D341Med (cell line): Measurements from ENCODE around the gene AMMECR1.
A peak's percentile ranks its signal among the peaks of the same experiment; 100 is the strongest.
"Not testable (repeated sequence)": the region's sequence is repeated elsewhere in the genome, so short reads cannot be mapped to it uniquely, and the experiment has no call there.

Experiments
- DNase-seq: peaks from one replicate; pipeline ENCODE4 v3.0.0; 2012; ENCODE audit warnings: low spot score

Gene AMMECR1

DNA sequence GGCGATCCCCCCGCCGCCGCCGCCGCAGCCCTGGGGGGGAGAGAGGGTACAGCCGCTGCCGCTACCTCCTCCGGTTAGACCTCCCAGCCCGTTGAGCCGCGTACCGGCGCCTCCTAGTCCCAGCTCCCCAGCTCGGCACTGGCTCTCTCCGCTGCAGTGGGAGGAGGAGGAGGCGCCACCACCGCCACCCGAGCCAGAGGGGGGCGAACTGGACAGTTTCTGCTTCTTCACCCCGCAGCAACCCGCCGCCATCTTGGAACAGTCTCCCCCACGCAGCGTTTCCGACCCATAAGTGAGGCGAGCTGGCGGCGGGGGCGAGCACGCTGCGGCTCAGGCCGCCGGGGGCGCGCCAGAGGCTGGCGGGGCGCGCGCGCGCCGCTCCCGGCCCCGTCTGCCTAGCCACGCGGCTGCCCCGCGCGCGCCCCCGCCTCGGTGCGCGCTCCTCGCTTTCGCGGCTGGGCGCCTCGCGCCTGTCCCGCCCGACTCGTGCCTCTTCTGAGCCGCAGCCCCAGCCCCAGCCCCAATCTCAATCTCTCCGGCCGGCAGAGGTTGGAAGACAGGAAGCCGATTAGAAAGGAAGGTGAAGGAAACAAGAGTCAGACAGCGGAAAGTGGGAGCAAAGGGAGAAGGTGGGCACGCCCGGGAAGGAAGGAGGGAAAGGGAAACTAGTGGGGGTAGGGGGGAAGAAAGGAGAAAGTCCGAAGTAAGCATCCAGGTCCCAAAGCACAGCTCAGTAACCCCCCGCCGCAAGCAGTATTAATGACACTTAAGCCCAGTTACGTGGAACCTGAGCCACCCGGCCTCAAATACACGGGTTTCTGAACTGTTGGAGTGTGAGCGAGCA lies at the start of gene AMMECR1:
TSS of gene AMMECR1 (minus strand) at position 266 of the 844 bp plus-strand sequence. CDS start at position 252, 14 bp downstream.
- peak; percentile 92 for DNase-seq

GRCh38 chrX:110363244-110363643 lies 45.4 kb upstream of the AMMECR1 start:
- DNase-seq: no peak

DNA sequence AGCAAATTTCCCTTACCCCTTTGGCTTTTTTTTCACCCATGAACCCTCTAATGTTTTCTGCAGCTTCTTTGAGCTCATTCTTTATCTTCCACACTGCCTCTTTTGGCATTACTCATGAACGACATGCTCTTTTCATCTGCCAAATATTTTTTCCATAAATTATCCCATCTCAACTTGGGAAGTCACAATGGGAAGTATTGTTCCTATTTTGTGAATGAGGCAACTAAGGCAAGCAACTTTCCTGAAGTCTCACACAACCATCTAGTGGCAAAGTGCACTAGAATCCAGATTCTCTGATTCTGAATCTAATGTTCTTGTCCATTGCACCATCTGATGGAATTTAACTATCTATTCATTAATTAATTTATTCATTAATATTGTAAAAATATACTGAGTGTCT lies 41.4 kb upstream of the AMMECR1 start:
- no peak for DNase-seq

DNA sequence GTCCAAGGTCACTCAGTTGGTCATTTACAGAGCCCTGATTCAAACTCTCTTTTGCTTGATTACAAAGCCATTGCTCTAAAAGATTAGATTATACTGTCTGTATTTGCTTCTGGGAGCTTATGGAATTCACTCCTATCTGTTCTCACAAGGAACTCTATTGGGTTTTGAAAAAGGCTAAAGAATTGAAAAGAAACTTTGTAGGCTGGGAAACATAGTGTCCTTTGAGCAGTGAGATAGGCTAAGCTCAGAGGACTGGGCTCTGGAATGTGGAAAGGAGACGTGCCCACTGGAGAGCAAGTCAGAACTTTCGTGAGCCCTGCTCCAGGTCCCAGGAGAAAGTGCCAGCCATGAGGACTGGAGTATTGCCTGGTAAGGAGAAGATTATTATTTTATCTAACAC lies 40.7 kb upstream of the AMMECR1 start, which contains the start of gene RTL9:
TSS of gene RTL9 (plus strand) at position 301 of the 400 bp plus-strand sequence. CDS start 91,770 bp downstream, outside the sequence.
- no peak for DNase-seq

DNA sequence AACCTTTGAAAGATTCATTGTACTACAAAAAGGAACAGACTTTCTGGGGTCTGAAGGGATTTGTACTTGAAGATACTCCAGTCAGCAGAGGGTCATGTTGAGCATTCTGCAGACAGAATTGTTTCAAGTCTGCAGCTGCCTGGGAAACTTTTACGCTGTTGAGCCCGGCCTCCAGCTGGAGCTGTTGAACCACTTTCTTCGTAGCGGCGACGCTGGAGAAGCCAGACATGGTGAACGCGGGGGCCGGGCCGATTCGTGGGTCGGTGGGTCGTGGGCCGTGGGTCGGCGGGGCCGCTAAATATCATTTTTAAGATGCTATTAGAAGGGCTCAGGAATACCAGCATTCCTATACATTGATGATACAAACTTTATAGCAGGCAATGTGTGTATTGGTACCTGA lies 28.8 kb upstream of the AMMECR1 start:
- DNase-seq: no peak

DNA sequence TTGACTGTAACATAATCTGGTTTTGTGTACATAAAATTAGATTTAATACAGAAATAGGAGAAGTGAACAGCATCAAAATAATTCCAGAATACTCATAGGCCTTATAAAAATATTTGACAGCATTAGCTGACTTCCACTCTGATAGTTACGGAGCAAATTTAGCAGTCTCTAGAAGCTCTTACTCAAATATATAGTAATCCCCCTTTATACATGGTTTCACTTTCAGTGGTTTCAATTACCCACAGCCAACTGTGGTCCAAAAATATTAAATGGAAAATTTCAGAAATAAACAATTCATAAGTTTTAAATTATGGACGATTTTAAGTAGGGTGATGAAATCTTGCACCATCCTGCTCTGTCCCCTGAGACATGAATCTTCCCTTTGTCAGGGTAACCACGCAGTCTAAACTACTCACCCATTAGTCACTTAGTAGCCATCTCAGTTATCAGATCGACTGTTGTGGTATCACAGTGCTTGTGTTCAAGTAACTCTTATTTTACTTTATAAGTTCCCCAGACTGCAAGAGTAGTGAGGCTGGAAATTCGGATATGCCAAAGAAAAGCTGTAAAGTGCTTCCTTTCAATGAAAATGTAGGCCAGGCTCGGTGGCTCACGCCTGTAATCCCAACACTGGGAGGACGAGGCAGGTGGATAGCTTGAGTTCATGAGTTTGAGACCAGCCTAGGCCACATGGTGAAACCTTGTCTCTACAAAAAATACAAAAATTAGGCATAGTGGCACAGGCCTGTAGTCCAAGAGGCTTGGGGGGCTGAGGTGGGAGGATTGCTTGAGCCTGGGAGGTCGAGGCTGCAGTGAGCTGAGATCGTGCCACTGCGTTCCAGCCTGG lies 23.5 kb upstream of the AMMECR1 start:
- no peak for DNase-seq

DNA sequence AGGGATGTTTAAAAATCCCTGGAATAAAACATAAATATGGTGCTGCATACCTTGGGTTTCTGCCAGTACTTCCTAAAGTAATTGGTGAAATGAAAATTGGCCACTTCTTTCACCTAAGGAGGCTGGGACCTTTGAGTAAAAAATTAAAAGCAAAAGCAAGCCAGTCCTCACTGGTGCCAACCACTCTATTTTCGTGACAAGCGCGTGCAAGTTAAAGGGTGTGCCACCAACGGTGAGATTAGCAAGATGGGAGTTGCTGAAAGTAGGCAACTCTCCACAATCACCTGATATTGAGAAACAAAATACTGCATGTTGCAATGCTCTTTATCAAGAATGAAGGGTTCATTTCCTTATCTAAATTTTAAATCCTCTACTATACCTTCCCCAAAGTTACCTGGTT lies 21.1 kb upstream of the AMMECR1 start:
- no peak for DNase-seq

DNA sequence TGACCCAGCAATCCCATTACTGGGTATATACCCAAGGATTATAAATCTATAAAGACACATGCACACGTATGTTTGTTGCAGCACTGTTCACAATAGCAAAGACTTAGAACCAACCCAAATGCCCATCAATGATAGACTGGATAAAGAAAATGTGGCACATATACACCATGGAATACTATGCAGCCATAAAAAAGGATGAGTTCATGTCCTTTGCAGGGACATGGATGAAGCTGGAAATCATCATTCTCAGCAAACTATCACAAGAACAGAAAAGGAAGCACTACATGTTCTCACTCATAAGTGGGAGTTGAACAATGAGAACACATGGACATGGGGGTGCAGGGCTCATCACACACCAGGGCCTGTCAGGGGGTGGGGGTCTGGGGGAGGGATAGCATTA lies 15.6 kb upstream of the AMMECR1 start:
- DNase-seq: not testable (repeated sequence)

DNA sequence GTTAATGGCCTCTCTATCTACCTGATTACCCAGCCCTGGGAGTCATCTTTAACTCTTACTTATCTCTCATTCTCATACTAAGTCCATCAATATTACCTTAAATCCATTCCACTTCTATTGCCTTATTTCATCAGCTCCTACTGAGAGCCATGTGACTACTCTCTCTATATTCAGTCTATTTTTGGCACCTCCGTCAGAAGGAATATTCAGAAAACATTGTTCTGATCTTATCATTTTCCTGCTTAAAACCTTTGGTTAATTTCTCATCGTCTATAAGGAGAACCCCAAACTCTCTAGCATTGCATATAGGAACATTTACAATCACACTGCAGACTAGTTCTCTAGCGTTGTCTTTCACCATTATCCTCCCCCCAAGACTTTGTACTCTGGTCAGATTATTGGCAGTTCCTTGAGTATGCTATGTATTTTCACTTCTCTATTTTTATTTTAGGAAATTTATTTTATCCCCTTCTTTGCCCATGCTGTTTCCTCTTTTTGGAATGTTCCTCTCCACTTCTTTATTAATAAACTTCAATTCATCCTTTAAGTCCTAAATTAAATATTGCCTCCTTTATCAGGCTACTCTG lies 13.7 kb upstream of the AMMECR1 start:
- DNase-seq: no peak

DNA sequence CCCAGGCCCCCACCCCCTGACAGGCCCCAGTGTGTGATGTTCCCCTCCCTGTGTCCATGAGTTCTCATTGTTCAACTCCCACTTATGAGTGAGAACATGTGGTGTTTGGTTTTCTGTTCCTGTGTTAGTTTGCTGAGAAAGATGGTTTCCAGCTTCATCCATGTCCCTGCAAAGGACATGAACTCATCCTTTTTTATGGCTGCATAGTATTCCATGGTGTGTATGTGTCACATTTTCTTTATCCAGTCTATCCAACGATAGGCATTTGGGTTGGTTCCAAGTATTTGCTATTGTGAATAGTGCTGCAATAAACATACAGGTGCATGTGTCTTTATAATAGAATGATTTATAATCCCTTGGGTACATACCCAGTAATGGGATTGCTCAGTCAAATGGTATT lies 10.7 kb upstream of the AMMECR1 start:
- DNase-seq: not testable (repeated sequence)

- DNase-seq: no peak
Measured at GRCh38 chrX:110327336-110327735, 9.5 kb upstream of the AMMECR1 start.

DNA sequence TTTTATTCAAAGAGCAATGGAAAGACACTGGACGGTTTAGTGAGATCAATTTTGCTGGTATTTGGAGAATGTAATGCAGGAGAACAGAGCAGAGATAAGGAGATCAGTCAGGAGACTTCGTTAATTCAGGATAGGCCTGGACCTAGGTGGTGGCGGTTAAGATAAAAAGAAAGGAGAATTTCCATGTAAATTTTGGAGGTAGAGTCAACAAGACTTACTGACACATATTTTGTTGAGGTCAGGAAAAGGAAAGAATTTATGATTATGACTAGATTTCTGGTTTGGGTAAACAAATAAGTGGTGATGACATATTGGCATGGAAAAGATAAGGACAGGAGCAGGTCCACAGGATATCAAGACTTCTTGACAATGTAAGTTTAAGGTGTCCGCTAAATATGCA lies 8.8 kb upstream of the AMMECR1 start:
- DNase-seq: no peak

- peak; percentile 7 for DNase-seq
Measured at GRCh38 chrX:110322603-110323002, 4.7 kb upstream of the AMMECR1 start.

- no peak for DNase-seq
Measured at GRCh38 chrX:110321670-110322069, 3.8 kb upstream of the AMMECR1 start.

GRCh38 chrX:110321081-110321480 lies 3.2 kb upstream of the AMMECR1 start:
- no peak for DNase-seq

GRCh38 chrX:110320381-110320987 lies 2.6 kb upstream of the AMMECR1 start:
- no peak for DNase-seq

GRCh38 chrX:110318664-110318968 lies 731 bp upstream of the AMMECR1 start:
- no peak for DNase-seq

DNA sequence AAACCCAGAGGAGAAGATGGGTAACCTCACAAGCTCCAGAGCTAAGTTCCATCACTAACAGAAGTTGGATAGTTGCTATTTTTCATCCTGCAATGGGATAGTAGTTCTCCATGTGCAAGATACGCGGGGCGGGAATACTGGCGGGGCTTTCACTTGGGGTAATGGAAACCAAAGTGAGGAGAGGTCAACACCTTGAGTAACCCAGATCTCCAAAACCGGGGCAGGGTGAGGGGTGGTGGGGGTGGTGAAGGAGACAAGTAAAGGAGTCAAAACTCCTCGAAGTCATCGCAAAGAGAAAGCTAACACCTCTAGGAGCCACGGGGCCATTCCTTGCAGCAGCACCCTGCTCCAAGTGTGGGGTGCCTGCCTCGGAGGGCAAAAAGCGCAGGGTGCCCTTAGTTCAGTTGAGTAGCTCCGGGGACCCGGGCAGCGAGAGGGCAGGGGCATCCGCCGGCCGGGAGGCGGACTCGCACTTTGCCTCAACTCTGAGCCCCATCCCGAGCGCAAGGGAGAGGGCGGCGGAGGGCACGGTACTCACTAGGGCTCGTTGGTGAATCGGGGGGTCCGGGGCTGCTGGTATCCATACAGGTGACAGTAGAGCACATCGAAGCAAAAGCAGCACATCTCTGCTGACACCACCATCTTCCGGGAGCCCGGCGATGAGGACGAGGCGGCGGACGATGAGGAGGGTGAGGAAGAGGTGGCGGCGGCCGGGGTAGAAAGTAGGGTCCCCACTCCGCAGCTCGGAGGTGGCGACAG lies 645 bp downstream of the AMMECR1 start:
- DNase-seq: peak; percentile 53

DNA sequence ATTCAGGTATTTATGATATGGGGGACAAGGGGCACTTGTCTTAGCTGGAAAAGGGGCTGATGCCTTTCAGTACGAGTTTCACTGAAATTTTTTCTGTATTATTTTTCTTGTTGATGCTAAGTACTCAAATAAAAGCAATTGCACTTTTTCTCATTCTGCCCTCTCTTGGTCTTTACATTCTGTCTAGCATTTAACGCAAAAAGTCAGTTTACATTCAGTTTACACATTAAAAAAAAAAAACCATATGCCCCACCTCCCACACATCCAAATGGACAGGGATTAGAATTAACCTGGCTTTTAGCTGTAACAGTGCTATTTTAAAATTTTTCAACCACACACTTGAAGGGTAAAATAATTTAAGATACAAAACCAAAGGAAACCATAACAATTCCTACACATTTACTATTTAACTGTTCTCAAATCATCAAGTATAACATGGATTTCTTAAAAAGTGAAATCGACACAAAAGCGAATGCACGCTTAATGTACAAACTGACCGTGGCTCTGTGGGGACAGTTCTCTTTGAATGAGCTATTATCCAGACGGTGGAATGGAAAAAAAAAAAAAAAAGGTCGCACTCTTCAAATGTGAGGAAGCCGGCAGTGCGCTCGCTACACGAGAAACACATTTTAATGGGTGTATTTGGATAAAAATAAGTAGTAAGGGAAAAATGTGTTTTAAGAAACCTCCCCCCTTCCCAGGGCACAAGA lies 1.4 kb downstream of the AMMECR1 start:
- no peak for DNase-seq

DNA sequence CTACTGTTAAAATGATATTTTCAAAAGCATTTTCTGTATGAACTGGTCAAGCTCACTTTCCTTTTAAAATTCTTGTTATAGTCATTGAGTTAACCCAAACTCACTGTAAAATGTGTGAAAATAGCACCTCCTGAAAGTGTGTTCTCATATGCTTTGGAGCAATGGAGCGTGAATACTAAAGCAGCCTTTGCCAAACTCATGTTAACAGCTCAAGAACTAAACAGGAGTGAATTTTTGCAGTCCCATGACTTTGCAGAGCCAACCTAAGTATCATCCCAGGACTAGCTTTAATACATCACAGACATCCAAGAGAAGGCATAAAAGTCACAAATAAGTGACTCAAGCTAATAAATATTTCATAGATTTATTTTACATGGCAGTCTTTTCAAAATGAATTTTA lies 2.3 kb downstream of the AMMECR1 start:
- DNase-seq: no peak
